GM12878 (cell line): ENCODE results near the gene CORO7.

Experiments used
- CREB1 ChIP-seq: IDR thresholded peaks from 2 replicates; pipeline ENCODE4 v1.6.1; 2012; ENCODE audit warnings: low read depth, mild to moderate bottlenecking, inconsistent platforms
- CTCF ChIP-seq, 3 experiments: IDR thresholded peaks in 2 of 3; conservative IDR thresholded peaks in 1 of 3; 2 replicates each; pipeline ENCODE4 v1.5.1; 2011; ENCODE audit warnings: low read depth in 3 of 3, low read length in 3 of 3, mild to moderate bottlenecking in 3 of 3, control low read depth in 2 of 3, moderate library complexity in 2 of 3, inconsistent platforms in 1 of 3, mixed read lengths in 1 of 3; ENCODE audit not compliant: control insufficient read depth in 2 of 3, insufficient read depth in 1 of 3; ENCODE audit errors: extremely low read depth in 1 of 3
- ELK1 ChIP-seq: IDR thresholded peaks from 2 replicates; pipeline ENCODE4 v1.6.1; 2012; ENCODE audit warnings: low read depth, low read length, improper control_type of control experiment
- EP300 ChIP-seq, 2 experiments: fragments of 150-350 bp in 1 of 2; IDR thresholded peaks; 2 replicates each; pipeline ENCODE4 v1.6.1; 2011 to 2012; ENCODE audit warnings: low read depth in 2 of 2, low read length in 2 of 2, borderline replicate concordance in 1 of 2, improper control_type of control experiment in 1 of 2, inconsistent platforms in 1 of 2; ENCODE audit not compliant: control insufficient read depth in 1 of 2
- HCFC1 ChIP-seq: fragments of 150-350 bp; IDR thresholded peaks from 2 replicates; pipeline ENCODE4 v1.6.1; 2014; ENCODE audit warnings: low read length
- JUND ChIP-seq: IDR thresholded peaks from 2 replicates; pipeline ENCODE4 v1.6.1; 2012; ENCODE audit warnings: low read depth, mild to moderate bottlenecking, low read length, improper control_type of control experiment, moderate library complexity
- POLR2A ChIP-seq: IDR thresholded peaks from 2 replicates; pipeline ENCODE4 v1.6.1; 2011; ENCODE audit warnings: low read depth, mild to moderate bottlenecking, low read length
- POLR2AphosphoS5 ChIP-seq: IDR thresholded peaks from 2 replicates; pipeline ENCODE4 v1.6.1; 2011; ENCODE audit warnings: mild to moderate bottlenecking, low read length, inconsistent platforms
- REST ChIP-seq: IDR thresholded peaks from 2 replicates; pipeline ENCODE4 v1.6.1; 2012; ENCODE audit warnings: mild to moderate bottlenecking, low read depth, low read length
- SUZ12 ChIP-seq: fragments of 200-600 bp; sonication (generic); IDR thresholded peaks from one replicate; pipeline ENCODE4 v1.6.1; 2018; ENCODE audit warnings: antibody characterized with exemption, mild to moderate bottlenecking; ENCODE audit not compliant: unreplicated experiment
- USF1 ChIP-seq: IDR thresholded peaks from 2 replicates; pipeline ENCODE4 v1.6.1; 2011; ENCODE audit warnings: borderline replicate concordance, low read depth, mild to moderate bottlenecking, moderate library complexity, mixed read lengths, low read length; ENCODE audit not compliant: insufficient read depth; ENCODE audit errors: extremely low read length
- YY1 ChIP-seq: IDR thresholded peaks from 2 replicates; pipeline ENCODE4 v1.6.1; 2011; ENCODE audit warnings: low read depth, mild to moderate bottlenecking, low read length
- ZNF217 ChIP-seq: fragments of 450-650 bp; IDR thresholded peaks from 2 replicates; pipeline ENCODE4 v1.6.1; 2017; ENCODE audit warnings: antibody characterized with exemption, mild to moderate bottlenecking

- TF ChIP-seq CTCF (IDR thresholded peaks at IDR 0.05 in 2 of 3, conservative IDR thresholded peaks at IDR 0.05 in 1 of 3; ENCODE audit: control insufficient read depth in 2 of 3, extremely low read depth in 1 of 3, insufficient read depth in 1 of 3, low read depth in 3 of 3, low read length in 3 of 3) (no peak), SUZ12 (no peak), POLR2A (no peak), POLR2AphosphoS5 (no peak), ELK1 (no peak), YY1 (no peak), CREB1 (no peak), HCFC1 (no peak), REST (no peak), JUND (no peak), ZNF217 (no peak), USF1 (no peak), EP300 (IDR thresholded peaks at IDR 0.05; ENCODE audit: borderline replicate concordance in 1 of 2, control insufficient read depth in 1 of 2, low read depth in 2 of 2, low read length in 2 of 2) (no peak)
These were observed 43.6 kb downstream of the CORO7 start for GRCh38 chr16:4372578-4373355.
